Measurements from ENCODE around the gene TALDO1. TPM values are rescaled to one million over a fixed set of nuclear protein-coding genes. Genes with fewer than 3 reads are reported as not detected.
A peak's percentile ranks its signal among the peaks of the same experiment; 100 is the strongest.

Gene TALDO1
- total and polyA plus RNA-seq, 10 of the 15 experiments (the other 5 are each of a cell fraction or from before 2014, with no cell fraction given), result 121 to 302 (median 182) TPM

GRCh38 chr11:797296-798092, 50.2 kb downstream of the TALDO1 start (continued):
- TF ChIP-seq ZNF687 (IDR thresholded peaks at IDR 0.05), result 0 out of 2 replicates have a peak, but pooled peaks have one; percentile 15
- peak; percentile 71 for TF ChIP-seq POLR2A (IDR thresholded peaks at IDR 0.05; ENCODE audit: low read depth, low read length)

GRCh38 chr11:798093-798713, 50.9 kb downstream of the TALDO1 start, which contains the start of gene SLC25A22:
TSS of gene SLC25A22 (minus strand) at chr11:798281. CDS start at chr11:795006, 3,275 bp downstream.
- no TSS peak for BruUV-seq (replicated peaks)
- no peaks in the 10 kb centered on the region for H4K20me1 ChIP-seq (ENCODE audit: control insufficient read depth, insufficient read depth)
- H3K9me3 ChIP-seq (replicated peaks; ENCODE audit: control insufficient read depth, insufficient read depth, low read length), result no peaks in the 10 kb centered on the region
- WGBS (ENCODE audit: insufficient coverage, insufficient replicate concordance, low lambda C conversion rate, missing lambda C conversion rate), result 2% methylated on average over 25 of the region's 69 CpGs
- RAD21 ChIA-PET (ENCODE audit: unreplicated experiment), result no interaction called here
- intact Hi-C loops (cut with micrococcal nuclease; ENCODE audit: unreplicated experiment) (loop anchor here (5.0 kb wide), 1 partner anchor 51 kb away; the partner anchor contains the start of gene TALDO1), in situ Hi-C loops (cut with MboI) (no loop called here)
- H3K79me2 ChIP-seq (ENCODE audit: control insufficient read depth, insufficient read depth, low read length), result peaks cover 30% of the 10 kb centered on the region
- FAIRE-seq (peak; percentile 27), DNase-seq (ENCODE audit: low read depth, low spot score) (no peak), ATAC-seq (peak; percentile 70)
- peaks cover 0 to 11% of the 10 kb centered on the region in 2 experiments; a peak in 2 of 4 replicates for H3K36me3 ChIP-seq (ENCODE audit: control insufficient read depth in 2 of 2, insufficient read depth in 2 of 2, low read length in 1 of 2)
- H3K4me3 ChIP-seq, result peak within 1 kb of the TSS; percentile 97
- H2AFZ ChIP-seq (ENCODE audit: control insufficient read depth, low read depth, low read length), result peak within 1 kb of the TSS; percentile 92
- CTCF ChIA-PET, result interaction anchor here (0.7 to 1.4 kb wide), 3 partner anchors 21 to 45 kb away, joined by 3 to 4 read pairs (median 3); no protein-coding TSS in a partner anchor
- H3K4me1 ChIP-seq (ENCODE audit: control insufficient read depth, insufficient read depth, low read length), result peaks cover 15% of the 10 kb centered on the region
- POLR2A ChIA-PET, result no interaction called here
- H3K9ac ChIP-seq (ENCODE audit: control insufficient read depth, insufficient read depth, low read length), result peak within 1 kb of the TSS; percentile 79
- H3K4me2 ChIP-seq (ENCODE audit: control insufficient read depth, insufficient read depth), result peak within 1 kb of the TSS; percentile 100
- SMC1A ChIA-PET (ENCODE audit: uncharacterized antibody, unreplicated experiment), result no interaction called here
- no peaks in the 10 kb centered on the region for H3K27me3 ChIP-seq (replicated peaks in 1 of 2; ENCODE audit: control insufficient read depth in 2 of 2, insufficient read depth in 2 of 2, low read length in 1 of 2)
- H3K27ac ChIP-seq (ENCODE audit: control insufficient read depth, insufficient read depth), result peak within 1 kb of the TSS; percentile 85
- TF ChIP-seq RUNX3 (IDR thresholded peaks at IDR 0.05; ENCODE audit: low read length), result 0 out of 2 replicates have a peak, but pooled peaks have one; percentile 17
- peak; percentile 36; the same call in 1 of the 2 replicates for TF ChIP-seq IKZF1 (conservative IDR thresholded peaks at IDR 0.05)
- peak; percentile 93 for TF ChIP-seq BACH1 (IDR thresholded peaks at IDR 0.05; ENCODE audit: borderline replicate concordance)
- no peak for TF ChIP-seq E2F4 (IDR thresholded peaks at IDR 0.05; ENCODE audit: low read depth, low read length)
- no peak for TF ChIP-seq POU2F2 (IDR thresholded peaks at IDR 0.05; ENCODE audit: borderline replicate concordance, low read depth, low read length)
- TF ChIP-seq BCL11A (IDR thresholded peaks at IDR 0.05; ENCODE audit: low read depth, low read length), result no peak
- TF ChIP-seq NKRF (conservative IDR thresholded peaks at IDR 0.05), result peak; percentile 62
- peak; percentile 50 for TF ChIP-seq RAD21 (IDR thresholded peaks at IDR 0.05; ENCODE audit: insufficient read depth, low read depth, low read length)
- no peak for TF ChIP-seq SKIL (IDR thresholded peaks at IDR 0.05; ENCODE audit: low read depth, poor library complexity, severe bottlenecking)

Measured in GM12878 (cell line).